B cell (primary cell): ENCODE data around the gene IKBKE. TPM values are rescaled to one million over a fixed set of nuclear protein-coding genes. Genes with fewer than 3 reads are reported as not detected.

Source experiments
- ATAC-seq: fragments of 200-7000 bp; cut with Tn5 transposase; one replicate; pipeline ENCODE4 v1.10.0; 2021; ENCODE audit warnings: low read depth, mild to moderate bottlenecking, moderate number of reproducible peaks, moderate library complexity
- CTCF ChIA-PET: fragments of 350-600 bp; sonication (Branson Sonifier 250); formaldehyde crosslinking; loops from one replicate; lab custom pipeline; 2021; ENCODE audit warnings: antibody characterized with exemption, inconsistent platforms; lab: Charles Lee
- POLR2A ChIA-PET: fragments of 350-600 bp; sonication (Branson Sonifier 250); formaldehyde crosslinking; loops from one replicate; lab custom pipeline; 2021; ENCODE audit warnings: antibody characterized with exemption; lab: Charles Lee
- DNase-seq: peaks from one replicate; pipeline ENCODE4 v3.0.0; 2013
- H2AFZ ChIP-seq: 2 replicates; pipeline ENCODE4 v1.6.1; 2012; ENCODE audit warnings: mild to moderate bottlenecking, low read depth, low read length; ENCODE audit not compliant: insufficient read depth, poor library complexity, severe bottlenecking
- H3K27ac ChIP-seq, 2 donors: 1 replicate in 1 of 2; 2 replicates in 1 of 2; pipeline ENCODE4 v1.5.1; 2012 to 2013; ENCODE audit warnings: low read length in 2 of 2, mild to moderate bottlenecking in 2 of 2, moderate library complexity in 1 of 2
- H3K27me3 ChIP-seq, 4 experiments: fragments of 200-600 bp in 1 of 4; sonication (generic) in 1 of 4; replicated peaks in 1 of 4; 1 replicate in 2 of 4; 2 replicates in 2 of 4; pipeline versions ENCODE4 v1.6.1 to v1.7.0; 2013 to 2016; ENCODE audit warnings: low read length in 3 of 4, mild to moderate bottlenecking in 2 of 4, mixed read lengths in 1 of 4, moderate library complexity in 1 of 4; ENCODE audit not compliant: insufficient read depth in 4 of 4, control insufficient read depth in 3 of 4; ENCODE audit errors: control extremely low read depth in 1 of 4
- H3K36me3 ChIP-seq, 2 experiments: replicated peaks in 1 of 2; 1 replicate in 1 of 2; 2 replicates in 1 of 2; pipeline versions ENCODE4 v1.6.1 to v1.7.1; 2013; ENCODE audit warnings: low read length in 1 of 2; ENCODE audit not compliant: insufficient read depth in 2 of 2, control insufficient read depth in 1 of 2; ENCODE audit errors: control extremely low read depth in 1 of 2, extremely low read depth in 1 of 2
- H3K4me1 ChIP-seq, 2 donors: fragments of 200-600 bp in 1 of 2; sonication (generic) in 1 of 2; 1 replicate in 1 of 2; 2 replicates in 1 of 2; pipeline versions ENCODE4 v1.5.1 to v1.6.1; 2013 to 2017; ENCODE audit warnings: low read length in 2 of 2; ENCODE audit not compliant: control insufficient read depth in 2 of 2, insufficient read depth in 2 of 2
- H3K4me2 ChIP-seq: replicated peaks from 2 replicates; pipeline ENCODE3; 2012; ENCODE audit warnings: mild to moderate bottlenecking, low read depth, low read length; ENCODE audit not compliant: poor library complexity, severe bottlenecking
- H3K4me3 ChIP-seq, 5 experiments: fragments of 200-600 bp in 1 of 5; sonication (generic) in 1 of 5; 1 replicate in 3 of 5; 2 replicates in 2 of 5; pipeline versions ENCODE4 v1.5.1 to v1.7.0; 2011 to 2016; ENCODE audit warnings: low read length in 4 of 5, mild to moderate bottlenecking in 4 of 5, low read depth in 2 of 5, control low read depth in 1 of 5, moderate library complexity in 1 of 5; ENCODE audit not compliant: insufficient read depth in 1 of 5; ENCODE audit errors: control extremely low read depth in 1 of 5, extremely low read depth in 1 of 5
- H3K79me2 ChIP-seq: fragments of 200-600 bp; sonication (generic); one replicate; pipeline ENCODE4 v1.6.0; 2016; ENCODE audit warnings: low read length; ENCODE audit not compliant: control insufficient read depth, insufficient read depth
- H3K9ac ChIP-seq: fragments of 200-600 bp; sonication (generic); 2 replicates; pipeline ENCODE4 v1.6.1; 2017; ENCODE audit warnings: mild to moderate bottlenecking, low read length, moderate library complexity
- H3K9me3 ChIP-seq, 3 donors: one replicate each; pipeline versions ENCODE4 v1.6.1 to v1.7.1; 2013; ENCODE audit warnings: low read length in 2 of 3; ENCODE audit not compliant: control insufficient read depth in 2 of 3, insufficient read depth in 1 of 3; ENCODE audit errors: control extremely low read depth in 1 of 3
- H4K20me1 ChIP-seq: 2 replicates; pipeline ENCODE4 v1.6.0; 2012; ENCODE audit warnings: mild to moderate bottlenecking, low read length; ENCODE audit not compliant: insufficient read depth, control insufficient read depth, poor library complexity, severe bottlenecking
- H3K27ac Mint-ChIP-seq: one replicate; pipeline ENCODE4 v1.8.0; 2021; ENCODE audit warnings: mixed read lengths
- H3K27me3 Mint-ChIP-seq: one replicate; pipeline ENCODE4 v1.8.0; 2021; ENCODE audit warnings: mixed read lengths
- H3K4me1 Mint-ChIP-seq: one replicate; pipeline ENCODE4 v1.8.0; 2021; ENCODE audit warnings: mixed read lengths
- H3K4me3 Mint-ChIP-seq: one replicate; pipeline ENCODE4 v1.8.0; 2021; ENCODE audit warnings: mixed read lengths
- H3K9me3 Mint-ChIP-seq: one replicate; pipeline ENCODE4 v1.8.0; 2022; ENCODE audit warnings: mixed read lengths; ENCODE audit not compliant: insufficient read depth
- EZH2 ChIP-seq: IDR thresholded peaks from 2 replicates; pipeline ENCODE4 v1.6.1; 2012; ENCODE audit warnings: borderline replicate concordance, low read depth, mild to moderate bottlenecking, moderate library complexity, low read length; ENCODE audit not compliant: insufficient read depth, poor library complexity, severe bottlenecking
- WGBS: methylation state at CpG from one replicate; pipeline ENCODE4 v1.1.5; 2013; ENCODE audit warnings: missing lambda C conversion rate; ENCODE audit not compliant: insufficient coverage; 5-methylcytosine and 5-hydroxymethylcytosine counted together
- intact Hi-C: fragments of 100-400 bp; cut with micrococcal nuclease; formaldehyde crosslinking; loops from one replicate; pipeline ENCODE4 v1.10.0; 2022
- polyA plus RNA-seq: library from polyadenylated mRNA; depleted of rRNA; stranded (reverse); fragments of >200 nt; gene quantifications from 2 replicates; pipeline ENCODE4 v1.2.3, GENCODE V29; 2012
- total RNA-seq, 2 donors: library from RNA; stranded (reverse); fragments of 120-200 nt in 1 of 2; gene quantifications; 1 replicate in 1 of 2; 2 replicates in 1 of 2; pipeline versions ENCODE4 v1.2.3 to v1.2.4, GENCODE V29; 2013 to 2022
- TF ChIP-seq, protein P1 (sequence below): fragments of 200-600 bp; IDR thresholded peaks from one replicate; pipeline ENCODE4 v1.8.0; 2022; ENCODE audit warnings: antibody characterized with exemption, mild to moderate bottlenecking

IKBKE gene
- total and polyA plus RNA-seq, 2 donors (not counting 1 experiment from before 2014, with no cell fraction given): 40.8 to 55.4 TPM

DNA sequence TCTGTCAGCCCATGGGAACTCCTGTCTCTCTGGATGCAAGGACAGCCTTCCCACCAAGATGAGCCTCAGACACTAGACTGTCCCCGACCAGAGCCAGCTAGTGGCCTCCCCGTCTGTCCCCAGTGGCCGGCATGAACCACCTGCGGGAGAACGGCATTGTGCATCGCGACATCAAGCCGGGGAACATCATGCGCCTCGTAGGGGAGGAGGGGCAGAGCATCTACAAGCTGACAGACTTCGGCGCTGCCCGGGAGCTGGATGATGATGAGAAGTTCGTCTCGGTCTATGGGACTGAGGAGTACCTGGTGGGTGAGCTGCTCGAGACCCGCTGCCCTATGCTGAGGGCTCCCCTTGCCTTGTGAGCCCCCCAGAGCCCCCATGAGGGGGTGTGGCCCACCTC, 5.8 kb downstream of the IKBKE start:
- Mint-ChIP-seq H3K4me1 (peaks cover 27% of the 10 kb centered on the region), H3K9me3 (no peaks in the 10 kb centered on the region), H3K27ac (no peak overlapping the region), H3K4me3 (no peak overlapping the region), H3K27me3 (no peaks in the 10 kb centered on the region)
- Histone ChIP-seq H3K4me2 (no peak overlapping the region), H3K9me3 (no peaks in the 10 kb centered on the region), H4K20me1 (peaks cover 13% of the 10 kb centered on the region), H3K9ac (no peak overlapping the region), H3K27me3 (no peaks in the 10 kb centered on the region), H3K4me1 (peaks cover 17 to 20% of the 10 kb centered on the region in 2 donors), H2AFZ (no peak overlapping the region), H3K27ac (no peak overlapping the region), H3K79me2 (peaks cover 3% of the 10 kb centered on the region), H3K36me3 (peaks cover 0 to 64% of the 10 kb centered on the region in 2 experiments), H3K4me3 (no peak overlapping the region)
- DNase-seq (no peak), ATAC-seq (no peak)
- TF ChIP-seq EZH2: no peak
- WGBS: 94% methylated on average over 16 of the region's 17 CpGs
- ChIA-PET POLR2A (no interaction called here), CTCF (interaction anchor here (1.1 to 1.9 kb wide), 2 partner anchors 13 to 14 kb away, joined by 3 to 4 read pairs; no protein-coding TSS in a partner anchor)
- intact Hi-C loops: loop anchor here (10.0 kb wide), 2 partner anchors 329 to 439 kb away; no protein-coding TSS in a partner anchor

DNA sequence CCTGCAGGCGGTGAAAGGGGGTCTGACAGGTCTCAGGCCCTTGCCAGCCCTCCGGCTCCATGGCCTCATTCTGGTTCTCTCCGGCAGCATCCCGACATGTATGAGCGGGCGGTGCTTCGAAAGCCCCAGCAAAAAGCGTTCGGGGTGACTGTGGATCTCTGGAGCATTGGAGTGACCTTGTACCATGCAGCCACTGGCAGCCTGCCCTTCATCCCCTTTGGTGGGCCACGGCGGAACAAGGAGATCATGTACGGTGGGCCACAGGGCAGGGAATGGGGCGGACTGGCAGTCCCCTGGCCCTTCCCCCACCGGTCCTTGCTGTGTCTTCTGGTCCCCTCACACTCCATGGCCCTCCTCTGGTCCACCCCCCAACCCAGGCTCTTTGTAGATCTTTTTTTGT, 6.3 kb downstream of the IKBKE start:
- POLR2A ChIA-PET: no interaction called here
- Mint-ChIP-seq H3K9me3 (no peaks in the 10 kb centered on the region), H3K4me3 (no peak overlapping the region), H3K27me3 (no peaks in the 10 kb centered on the region), H3K27ac (no peak overlapping the region), H3K4me1 (peaks cover 22% of the 10 kb centered on the region)
- H3K9me3 ChIP-seq: no peaks in the 10 kb centered on the region
- H3K36me3 ChIP-seq: peaks cover 0 to 68% of the 10 kb centered on the region in 2 experiments
- peaks cover 3% of the 10 kb centered on the region for H3K79me2 ChIP-seq
- no peak overlapping the region for H3K9ac ChIP-seq
- peaks cover 13% of the 10 kb centered on the region for H4K20me1 ChIP-seq
- no peak overlapping the region for H2AFZ ChIP-seq
- intact Hi-C loops: loop anchor here (10.0 kb wide), 2 partner anchors 328 to 438 kb away; no protein-coding TSS in a partner anchor
- H3K4me1 ChIP-seq: peaks cover 12 to 15% of the 10 kb centered on the region in 2 donors
- CTCF ChIA-PET: interaction anchor here (1.4 to 6.7 kb wide), 6 partner anchors 9 to 108 kb away, joined by 3 to 79 read pairs (median 26); no protein-coding TSS in a partner anchor
- no peak for TF ChIP-seq EZH2
- TF ChIP-seq, protein P1, sequence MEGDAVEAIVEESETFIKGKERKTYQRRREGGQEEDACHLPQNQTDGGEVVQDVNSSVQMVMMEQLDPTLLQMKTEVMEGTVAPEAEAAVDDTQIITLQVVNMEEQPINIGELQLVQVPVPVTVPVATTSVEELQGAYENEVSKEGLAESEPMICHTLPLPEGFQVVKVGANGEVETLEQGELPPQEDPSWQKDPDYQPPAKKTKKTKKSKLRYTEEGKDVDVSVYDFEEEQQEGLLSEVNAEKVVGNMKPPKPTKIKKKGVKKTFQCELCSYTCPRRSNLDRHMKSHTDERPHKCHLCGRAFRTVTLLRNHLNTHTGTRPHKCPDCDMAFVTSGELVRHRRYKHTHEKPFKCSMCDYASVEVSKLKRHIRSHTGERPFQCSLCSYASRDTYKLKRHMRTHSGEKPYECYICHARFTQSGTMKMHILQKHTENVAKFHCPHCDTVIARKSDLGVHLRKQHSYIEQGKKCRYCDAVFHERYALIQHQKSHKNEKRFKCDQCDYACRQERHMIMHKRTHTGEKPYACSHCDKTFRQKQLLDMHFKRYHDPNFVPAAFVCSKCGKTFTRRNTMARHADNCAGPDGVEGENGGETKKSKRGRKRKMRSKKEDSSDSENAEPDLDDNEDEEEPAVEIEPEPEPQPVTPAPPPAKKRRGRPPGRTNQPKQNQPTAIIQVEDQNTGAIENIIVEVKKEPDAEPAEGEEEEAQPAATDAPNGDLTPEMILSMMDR: no peak
- H3K27me3 ChIP-seq: no peaks in the 10 kb centered on the region
- DNase-seq: no peak
- WGBS: 96% methylated on average over 13 of the region's 14 CpGs
- no peak for ATAC-seq
- H3K4me2 ChIP-seq: no peak overlapping the region
- H3K4me3 ChIP-seq: no peak overlapping the region
- no peak overlapping the region for H3K27ac ChIP-seq
